Subcutaneous adipose tissue (tissue), 4 donors: ENCODE results near the gene SNX14. TPM values are rescaled to one million over a fixed set of nuclear protein-coding genes. Genes with fewer than 3 reads are reported as not detected.

ENCODE experiments used
- CTCF ChIP-seq: fragments of 450-650 bp; IDR thresholded peaks from one replicate; pipeline ENCODE4 v1.5.1; 2016; ENCODE audit warnings: low read depth, mild to moderate bottlenecking, control low read depth, antibody characterized with exemption, moderate library complexity
- total RNA-seq, 4 donors: library from RNA; depleted of rRNA; stranded (reverse); fragments of >200 nt; gene quantifications; one replicate each; pipeline ENCODE4 v1.1.0, GENCODE V29; 2016

Gene SNX14
- total RNA-seq, 4 donors from 2014 or later: 61.8 to 120 (median 99.1) TPM

- no peak for TF ChIP-seq CTCF
Observed at GRCh38 chr6:85600713-85601313, 7.2 kb upstream of the SNX14 start.

- no peak for TF ChIP-seq CTCF
Observed at GRCh38 chr6:85594197-85594930, 706 bp upstream of the SNX14 start.

- TF ChIP-seq CTCF: no peak
Observed at GRCh38 chr6:85592033-85592432, 1.6 kb downstream of the SNX14 start.

- TF ChIP-seq CTCF: no peak
Observed at GRCh38 chr6:85591207-85591606, 2.5 kb downstream of the SNX14 start.

- TF ChIP-seq CTCF: no peak
Observed at GRCh38 chr6:85585741-85586140, 7.9 kb downstream of the SNX14 start.

GRCh38 chr6:85581572-85581971 lies 12.1 kb downstream of the SNX14 start:
- no peak for TF ChIP-seq CTCF

GRCh38 chr6:85580878-85581267 lies 12.8 kb downstream of the SNX14 start:
- TF ChIP-seq CTCF: no peak
